Activated T-helper 1 cell treated with anti-CD3 and anti-CD28 coated beads, Interleukin-12 subunit alpha, Interleukin-12 subunit beta, Interleukin-2, Interleukin-4 antibody, amounts not matched to agents 30 ng/mL and 10 ng/mL and 1 ng/mL, durations not matched to agents 14 hours and 24 hours and 36 hours (primary cell): ENCODE measurements around the gene NT5C2. TPM values are rescaled to one million over a fixed set of nuclear protein-coding genes. Genes with fewer than 3 reads are reported as not detected.
"Not testable (repeated sequence)": the region's sequence is repeated elsewhere in the genome, so short reads cannot be mapped to it uniquely, and the experiment has no call there.

ENCODE experiments used
- DNase-seq: peaks from one replicate; pipeline ENCODE4 v3.0.0; 2021; ENCODE audit warnings: low spot score
- H3K27ac Mint-ChIP-seq: one replicate; pipeline ENCODE4 v1.8.0; 2021; ENCODE audit warnings: mild to moderate bottlenecking, mixed read lengths
- H3K27me3 Mint-ChIP-seq: one replicate; pipeline ENCODE4 v1.8.0; 2022; ENCODE audit warnings: mild to moderate bottlenecking, moderate library complexity, mixed read lengths; ENCODE audit not compliant: insufficient read depth
- H3K36me3 Mint-ChIP-seq: one replicate; pipeline ENCODE4 v1.8.0; 2021; ENCODE audit warnings: low read depth, mixed read lengths
- H3K4me1 Mint-ChIP-seq: one replicate; pipeline ENCODE4 v1.8.0; 2021; ENCODE audit warnings: low read depth, mixed read lengths
- H3K4me3 Mint-ChIP-seq: one replicate; pipeline ENCODE4 v1.8.0; 2021; ENCODE audit warnings: mild to moderate bottlenecking, moderate library complexity, mixed read lengths
- H3K9me3 Mint-ChIP-seq: one replicate; pipeline ENCODE4 v1.8.0; 2021; ENCODE audit warnings: mixed read lengths
- intact Hi-C: fragments of 100-400 bp; cut with micrococcal nuclease; formaldehyde crosslinking; loops from one replicate; pipeline ENCODE4 v1.15.1; 2024
- total RNA-seq: library from RNA; stranded (reverse); gene quantifications from 2 replicates; pipeline ENCODE4 v1.2.3, GENCODE V29; 2022

The NT5C2 gene
- total RNA-seq, 1 donor from 2014 or later: 52.0 TPM

DNA sequence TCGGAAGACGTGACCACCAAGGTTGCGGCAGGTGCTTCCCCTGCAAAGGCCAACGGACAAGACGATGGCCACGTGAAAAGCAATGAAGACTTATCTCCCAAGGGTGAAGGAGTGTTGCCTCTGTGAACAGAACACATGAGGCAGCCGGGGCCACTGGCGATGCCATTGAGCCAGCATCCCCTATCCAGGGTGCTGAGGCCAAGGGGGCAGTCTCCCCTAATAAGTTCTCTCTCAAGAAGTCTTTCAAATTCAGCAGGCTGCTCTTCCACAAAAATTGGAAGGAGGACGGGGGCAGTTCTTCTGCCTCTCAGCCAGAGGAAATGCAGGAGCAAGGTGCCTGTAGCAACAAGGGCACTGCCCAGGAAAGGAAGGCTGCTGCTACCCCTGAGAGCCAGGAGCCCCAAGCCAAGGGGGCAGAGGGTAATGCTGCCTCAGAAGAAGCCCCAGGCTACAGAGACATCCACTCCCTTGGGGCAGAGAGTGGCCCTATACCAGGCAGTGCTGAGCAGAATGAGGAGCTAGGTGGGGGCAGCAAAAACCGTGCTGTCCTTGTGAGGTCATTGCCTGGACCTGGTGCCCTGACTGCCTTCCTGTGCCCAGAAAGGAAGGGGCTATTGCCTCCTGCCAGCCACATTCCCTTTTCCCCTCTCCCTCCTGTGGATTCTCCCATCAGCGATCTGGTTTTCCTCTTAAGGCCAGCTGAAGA, 17.3 kb downstream of the NT5C2 start:
- no peak overlapping the region for H3K27ac Mint-ChIP-seq
- peaks cover 26% of the 10 kb centered on the region for H3K36me3 Mint-ChIP-seq
- intact Hi-C loops: no loop called here
- no peaks in the 10 kb centered on the region for H3K9me3 Mint-ChIP-seq
- no peak overlapping the region for H3K4me3 Mint-ChIP-seq
- no peak for DNase-seq
- no peaks in the 10 kb centered on the region for H3K27me3 Mint-ChIP-seq
- peaks cover 14% of the 10 kb centered on the region for H3K4me1 Mint-ChIP-seq

DNA sequence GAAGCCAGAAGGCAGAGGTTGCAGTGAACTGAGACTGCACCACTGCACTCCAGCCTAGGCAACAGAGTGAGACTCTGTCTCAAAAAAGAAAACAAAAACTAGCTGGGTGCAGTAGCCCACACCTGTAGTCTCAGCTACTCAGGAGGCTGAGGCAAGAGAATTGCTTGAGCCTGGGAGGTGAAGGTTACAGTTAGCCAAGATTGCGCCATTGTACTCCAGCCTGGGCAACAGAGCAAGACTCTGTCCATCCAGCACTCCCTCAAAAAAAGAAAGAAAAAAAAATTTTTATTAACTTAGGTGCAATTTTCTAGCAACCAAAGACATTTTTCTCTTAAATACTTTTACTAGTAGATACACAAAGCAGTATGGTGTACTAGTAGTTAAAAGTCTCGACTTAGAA, 18.7 kb downstream of the NT5C2 start:
- Mint-ChIP-seq H3K4me1 (peaks cover 13% of the 10 kb centered on the region), H3K36me3 (peaks cover 20% of the 10 kb centered on the region)
- H3K27me3 Mint-ChIP-seq, H3K4me3 Mint-ChIP-seq, intact Hi-C loops, H3K27ac Mint-ChIP-seq, DNase-seq, H3K9me3 Mint-ChIP-seq: not testable (repeated sequence)

DNA sequence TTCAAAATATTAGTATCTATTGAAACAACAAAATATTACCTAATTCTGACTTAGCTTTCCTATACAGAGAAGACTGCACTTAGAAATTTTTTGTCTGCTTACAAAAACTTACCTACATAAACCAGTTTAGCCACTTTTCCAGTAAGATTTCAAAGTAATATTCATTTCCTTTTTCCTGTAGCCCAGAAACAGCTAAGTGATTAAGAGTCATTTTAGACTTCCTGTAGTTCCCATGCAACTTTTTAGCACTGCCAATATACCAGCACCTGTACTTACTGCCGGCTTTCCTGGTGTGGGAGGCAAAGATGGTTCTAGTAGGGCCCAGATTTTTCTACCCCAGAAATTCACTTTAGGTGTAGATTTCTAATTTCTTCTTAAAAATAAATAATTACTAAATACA, 21.8 kb downstream of the NT5C2 start:
- H3K27ac Mint-ChIP-seq: no peak overlapping the region
- H3K9me3 Mint-ChIP-seq: no peaks in the 10 kb centered on the region
- no peaks in the 10 kb centered on the region for H3K27me3 Mint-ChIP-seq
- no peak for DNase-seq
- no peak overlapping the region for H3K4me3 Mint-ChIP-seq
- H3K36me3 Mint-ChIP-seq: peaks cover 19% of the 10 kb centered on the region
- intact Hi-C loops: no loop called here
- no peaks in the 10 kb centered on the region for H3K4me1 Mint-ChIP-seq

DNA sequence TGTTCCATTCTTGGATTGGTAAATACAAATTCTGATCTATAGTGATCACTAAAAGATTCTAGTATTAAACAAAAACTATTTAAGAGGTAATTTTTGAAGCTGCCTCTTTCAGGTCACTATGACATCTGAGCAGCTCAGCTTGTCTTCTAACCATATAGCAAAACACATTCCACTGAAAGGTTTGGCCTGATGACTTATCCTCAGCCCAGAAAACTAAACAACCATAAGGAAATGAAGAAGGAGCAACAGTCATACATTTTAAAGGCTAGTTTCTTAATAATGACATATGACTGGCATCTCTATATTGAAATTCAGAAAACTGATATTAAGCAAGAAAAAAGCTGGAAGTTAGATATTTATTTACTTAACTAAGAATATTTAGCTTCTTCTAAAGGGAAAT, 24.6 kb downstream of the NT5C2 start:
- no peaks in the 10 kb centered on the region for H3K4me1 Mint-ChIP-seq
- H3K27ac Mint-ChIP-seq: no peak overlapping the region
- no peak overlapping the region for H3K4me3 Mint-ChIP-seq
- intact Hi-C loops: no loop called here
- no peak for DNase-seq
- H3K9me3 Mint-ChIP-seq: no peaks in the 10 kb centered on the region
- no peaks in the 10 kb centered on the region for H3K27me3 Mint-ChIP-seq
- H3K36me3 Mint-ChIP-seq: peaks cover 27% of the 10 kb centered on the region

GRCh38 chr10:103167554-103167953, 25.5 kb downstream of the NT5C2 start:
- H3K9me3 Mint-ChIP-seq, H3K4me3 Mint-ChIP-seq, H3K4me1 Mint-ChIP-seq, H3K27ac Mint-ChIP-seq, intact Hi-C loops, H3K27me3 Mint-ChIP-seq, DNase-seq: not testable (repeated sequence)
- H3K36me3 Mint-ChIP-seq: peaks cover 28% of the 10 kb centered on the region

DNA sequence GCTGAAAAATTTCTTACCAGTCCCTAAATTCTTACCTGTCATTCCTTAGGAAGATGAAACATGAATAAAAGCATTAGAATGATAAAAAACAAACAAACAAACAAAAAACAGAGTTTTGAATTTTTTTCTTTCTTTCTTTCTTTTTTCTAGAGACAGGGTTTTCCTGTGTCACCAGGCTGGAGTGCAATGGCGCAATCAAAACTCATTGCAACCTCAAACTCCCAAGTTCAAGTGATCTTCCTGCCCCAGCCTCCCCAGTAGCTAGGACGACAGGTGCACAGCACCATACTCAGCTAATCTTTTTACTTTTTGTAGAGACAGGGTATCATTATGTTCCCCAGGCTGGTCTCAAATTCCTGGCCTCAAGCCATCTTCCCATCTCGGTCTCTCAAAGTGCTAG, 26.5 kb downstream of the NT5C2 start:
- H3K27me3 Mint-ChIP-seq: no peaks in the 10 kb centered on the region
- intact Hi-C loops: no loop called here
- H3K4me3 Mint-ChIP-seq: no peak overlapping the region
- no peaks in the 10 kb centered on the region for H3K4me1 Mint-ChIP-seq
- H3K9me3 Mint-ChIP-seq: no peaks in the 10 kb centered on the region
- no peak for DNase-seq
- H3K36me3 Mint-ChIP-seq: peaks cover 28% of the 10 kb centered on the region
- no peak overlapping the region for H3K27ac Mint-ChIP-seq

DNA sequence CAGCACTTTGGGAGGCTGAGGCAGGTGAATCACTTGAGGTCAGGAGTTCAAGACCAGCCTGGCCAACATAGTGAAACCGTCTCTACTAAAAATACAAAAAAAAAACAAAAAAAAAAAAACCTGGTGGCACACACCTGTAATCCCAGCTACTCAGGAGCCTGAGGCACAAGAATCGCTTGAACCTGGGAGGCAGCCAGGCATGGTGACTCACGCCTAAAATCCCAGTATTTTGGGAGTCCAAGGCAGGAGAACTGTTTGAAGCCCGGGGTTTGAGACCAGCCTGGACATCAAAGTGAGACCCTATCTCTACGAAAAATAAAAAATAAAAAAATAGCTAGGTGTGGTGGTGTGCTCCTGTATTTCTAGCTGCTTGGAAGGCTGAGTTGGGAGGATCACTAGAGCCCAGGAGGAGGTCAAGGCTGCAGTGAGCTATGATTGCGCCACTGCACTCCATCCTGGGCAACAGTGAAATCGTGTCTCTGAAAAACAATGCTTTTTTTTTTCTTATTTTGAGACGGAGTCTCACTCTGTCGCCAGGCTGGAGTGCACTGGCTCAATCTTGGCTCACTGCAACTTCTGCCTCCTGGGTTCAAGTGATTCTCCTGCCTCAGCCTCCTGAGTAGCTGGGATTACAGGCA, 29.2 kb downstream of the NT5C2 start:
- intact Hi-C loops, H3K4me1 Mint-ChIP-seq, H3K27me3 Mint-ChIP-seq, H3K4me3 Mint-ChIP-seq, DNase-seq, H3K27ac Mint-ChIP-seq, H3K9me3 Mint-ChIP-seq: not testable (repeated sequence)
- peaks cover 25% of the 10 kb centered on the region for H3K36me3 Mint-ChIP-seq

- Mint-ChIP-seq H3K36me3 (peaks cover 11% of the 10 kb centered on the region), H3K4me1 (peaks cover 14% of the 10 kb centered on the region), H3K27ac (no peak overlapping the region), H3K27me3 (no peaks in the 10 kb centered on the region), H3K4me3 (no peak overlapping the region), H3K9me3 (no peaks in the 10 kb centered on the region)
- intact Hi-C loops: no loop called here
- no peak for DNase-seq
Measured at GRCh38 chr10:103157246-103157645, 35.8 kb downstream of the NT5C2 start.

GRCh38 chr10:103155471-103156085, 37.5 kb downstream of the NT5C2 start:
- no peaks in the 10 kb centered on the region for H3K9me3 Mint-ChIP-seq
- DNase-seq: no peak
- peak overlapping the region; percentile 8 for H3K27ac Mint-ChIP-seq
- peaks cover 14% of the 10 kb centered on the region for H3K4me1 Mint-ChIP-seq
- no peaks in the 10 kb centered on the region for H3K27me3 Mint-ChIP-seq
- intact Hi-C loops: no loop called here
- H3K4me3 Mint-ChIP-seq: no peak overlapping the region
- H3K36me3 Mint-ChIP-seq: peaks cover 13% of the 10 kb centered on the region

- intact Hi-C loops: no loop called here
- Mint-ChIP-seq H3K4me3 (no peak overlapping the region), H3K27ac (no peak overlapping the region), H3K36me3 (peaks cover 13% of the 10 kb centered on the region), H3K27me3 (no peaks in the 10 kb centered on the region), H3K9me3 (no peaks in the 10 kb centered on the region), H3K4me1 (peaks cover 14% of the 10 kb centered on the region)
- DNase-seq: no peak
Measured at GRCh38 chr10:103154521-103155299, 38.4 kb downstream of the NT5C2 start.

GRCh38 chr10:103153302-103154197, 39.5 kb downstream of the NT5C2 start:
- Mint-ChIP-seq H3K9me3 (no peaks in the 10 kb centered on the region), H3K27me3 (no peaks in the 10 kb centered on the region)
- DNase-seq: no peak

DNA sequence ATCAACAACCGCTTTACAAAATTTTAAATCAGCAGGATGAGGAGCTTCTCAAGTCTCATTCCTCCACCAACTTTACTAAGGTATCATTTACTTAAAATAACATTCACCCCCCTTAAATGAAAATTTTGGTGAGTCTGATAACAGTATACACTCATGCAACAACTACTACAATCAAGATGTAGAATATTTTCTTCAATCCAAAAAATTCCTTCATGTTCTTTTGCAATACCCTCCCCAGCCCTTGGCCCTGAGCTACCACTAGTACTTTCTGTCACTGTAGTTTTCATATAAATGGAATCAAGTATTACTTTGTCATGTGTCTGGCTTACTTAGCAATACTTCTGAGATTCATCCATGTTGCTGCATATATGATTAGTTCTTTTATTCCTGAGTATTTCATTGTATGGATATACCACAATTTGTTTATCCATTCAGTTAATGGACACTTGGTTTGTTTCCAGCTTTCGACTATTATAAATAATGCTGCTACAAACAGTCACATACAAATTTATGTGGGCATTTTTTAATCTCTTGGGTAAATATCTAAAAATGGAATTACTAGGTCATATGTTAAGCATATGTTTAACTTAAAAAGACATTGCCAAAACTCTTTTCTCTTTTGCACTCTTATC, 43.0 kb downstream of the NT5C2 start:
- no peak for DNase-seq
- Mint-ChIP-seq H3K4me3 (no peak overlapping the region), H3K27me3 (no peaks in the 10 kb centered on the region), H3K9me3 (no peaks in the 10 kb centered on the region), H3K4me1 (peaks cover 4% of the 10 kb centered on the region), H3K27ac (no peak overlapping the region), H3K36me3 (peaks cover 15% of the 10 kb centered on the region)
- intact Hi-C loops: no loop called here

More at GRCh38 chr10:103153302-103154197, 39.5 kb downstream of the NT5C2 start:
- Mint-ChIP-seq H3K36me3 (peaks cover 13% of the 10 kb centered on the region), H3K4me3 (no peak overlapping the region), H3K4me1 (peaks cover 10% of the 10 kb centered on the region), H3K27ac (no peak overlapping the region)
- intact Hi-C loops: no loop called here
